GM10266 (cell line): ENCODE results near the gene JOSD1.

ENCODE experiments used
- DNase-seq: peaks from one replicate; pipeline ENCODE4 v3.0.0; 2012; ENCODE audit errors: extremely low spot score
- CTCF ChIP-seq: IDR thresholded peaks from 2 replicates; pipeline ENCODE4 v1.5.1; 2012; ENCODE audit warnings: mild to moderate bottlenecking, low read depth; ENCODE audit not compliant: control insufficient read depth, insufficient read depth; ENCODE audit errors: missing control alignments

Gene JOSD1

GRCh38 chr22:38718414-38718813, 17.7 kb upstream of the JOSD1 start:
- no peak for TF ChIP-seq CTCF
- no peak for DNase-seq

GRCh38 chr22:38717244-38717643, 16.5 kb upstream of the JOSD1 start:
- DNase-seq: no peak
- TF ChIP-seq CTCF: no peak

- no peak for DNase-seq
- no peak for TF ChIP-seq CTCF
These were observed 16.1 kb upstream of the JOSD1 start for GRCh38 chr22:38716826-38717225.

GRCh38 chr22:38716271-38716670, 15.5 kb upstream of the JOSD1 start:
- DNase-seq: no peak
- TF ChIP-seq CTCF: no peak

GRCh38 chr22:38715852-38716251, 15.1 kb upstream of the JOSD1 start:
- DNase-seq: no peak

GRCh38 chr22:38715176-38715764, 14.5 kb upstream of the JOSD1 start:
- no peak for DNase-seq
- TF ChIP-seq CTCF: no peak

More at GRCh38 chr22:38715852-38716251, 15.1 kb upstream of the JOSD1 start:
- TF ChIP-seq CTCF: no peak

- no peak for TF ChIP-seq CTCF
- no peak for DNase-seq
These were observed 13.2 kb upstream of the JOSD1 start for GRCh38 chr22:38713921-38714320.
